OCI-LY3 (cell line): ENCODE measurements around the gene RPL34.
A peak's percentile ranks its signal among the peaks of the same experiment; 100 is the strongest.

Experiments
- H2AFZ ChIP-seq: fragments of 200-600, 300-600 bp; shearing (Covaris generic); 2 replicates; pipeline ENCODE4 v1.6.0; 2014; ENCODE audit warnings: antibody characterized with exemption, low read depth, low read length
- H3K27ac ChIP-seq: fragments of 200-600, 300-600 bp; sonication (generic); 2 replicates; pipeline ENCODE4 v1.5.1; 2014; ENCODE audit warnings: mild to moderate bottlenecking, low read length, moderate library complexity, mixed read lengths
- H3K27me3 ChIP-seq: fragments of 200-600, 300-600 bp; sonication (generic); 2 replicates; pipeline ENCODE4 v1.6.1; 2014; ENCODE audit warnings: low read depth, low read length, mixed read lengths
- H3K36me3 ChIP-seq: fragments of 200-600, 300-600 bp; sonication (generic); replicated peaks from 2 replicates; pipeline ENCODE3; 2014; ENCODE audit warnings: low read depth, low read length, mixed read lengths
- H3K4me1 ChIP-seq: fragments of 300-600, 200-600 bp; sonication (generic); 2 replicates; pipeline ENCODE4 v1.6.1; 2014; ENCODE audit warnings: low read length, mixed read lengths
- H3K4me2 ChIP-seq: fragments of 200-600, 300-600 bp; sonication (generic); 2 replicates; pipeline ENCODE4 v1.6.1; 2014; ENCODE audit warnings: low read length, mixed read lengths
- H3K4me3 ChIP-seq: fragments of 300-600, 200-600 bp; sonication (generic); 2 replicates; pipeline ENCODE4 v1.5.1; 2014; ENCODE audit warnings: antibody characterized with exemption, mild to moderate bottlenecking, low read length, moderate library complexity
- H3K79me2 ChIP-seq: fragments of 300-600, 200-600 bp; shearing (Covaris generic); 2 replicates; pipeline ENCODE4 v1.6.1; 2014; ENCODE audit warnings: mild to moderate bottlenecking, low read length, mixed read lengths
- H3K9ac ChIP-seq: fragments of 300-600, 200-600 bp; shearing (Covaris generic); 2 replicates; pipeline ENCODE4 v1.6.0; 2014; ENCODE audit warnings: mild to moderate bottlenecking, low read length, moderate library complexity
- H3K9me3 ChIP-seq: fragments of 200-600, 300-600 bp; shearing (Covaris generic); 2 replicates; pipeline ENCODE4 v1.6.1; 2014; ENCODE audit warnings: low read length, mixed read lengths; ENCODE audit not compliant: insufficient read depth
- H4K20me1 ChIP-seq: fragments of 200-600, 300-600 bp; sonication (generic); 2 replicates; pipeline ENCODE4 v1.6.1; 2016; ENCODE audit warnings: low read length, mixed read lengths; ENCODE audit not compliant: insufficient read depth
- CTCF ChIP-seq: fragments of 200-600, 300-600 bp; sonication (generic); IDR thresholded peaks from 2 replicates; pipeline ENCODE4 v1.5.1; 2014; ENCODE audit warnings: antibody characterized with exemption, low read length, low read depth
- EZH2phosphoT487 ChIP-seq: fragments of 200-600 bp; shearing (Covaris generic); IDR thresholded peaks from 2 replicates; pipeline ENCODE4 v1.6.1; 2018; ENCODE audit warnings: antibody characterized with exemption, mixed run types, low read depth

Gene RPL34

GRCh38 chr4:108649863-108650211 lies 29.5 kb downstream of the RPL34 start:
- H3K4me2 ChIP-seq: peak overlapping the region; percentile 79
- no peaks in the 10 kb centered on the region for H3K9me3 ChIP-seq
- peaks cover 21% of the 10 kb centered on the region for H4K20me1 ChIP-seq
- H3K4me3 ChIP-seq: peak overlapping the region; percentile 95
- H2AFZ ChIP-seq: peak overlapping the region; percentile 97
- TF ChIP-seq EZH2phosphoT487 (no peak), CTCF (no peak)
- peaks cover 45% of the 10 kb centered on the region for H3K79me2 ChIP-seq
- H3K4me1 ChIP-seq: peaks cover 9% of the 10 kb centered on the region
- peak overlapping the region; percentile 91 for H3K9ac ChIP-seq
- H3K27me3 ChIP-seq: no peaks in the 10 kb centered on the region
- no peak overlapping the region for H3K27ac ChIP-seq
- peaks cover 3% of the 10 kb centered on the region for H3K36me3 ChIP-seq

GRCh38 chr4:108650212-108651013 lies 30.0 kb downstream of the RPL34 start, which contains the start of gene OSTC:
TSS of gene OSTC (plus strand) at chr4:108650599. CDS start at chr4:108650656, 57 bp downstream.
- Histone ChIP-seq H2AFZ (peak within 1 kb of the TSS; percentile 97), H3K9ac (peak within 1 kb of the TSS; percentile 91), H3K79me2 (peaks cover 50% of the 10 kb centered on the region), H3K4me2 (peak within 1 kb of the TSS; percentile 79), H4K20me1 (peaks cover 21% of the 10 kb centered on the region), H3K27ac (peak within 1 kb of the TSS; percentile 55), H3K4me3 (peak within 1 kb of the TSS; percentile 95), H3K36me3 (peaks cover 3% of the 10 kb centered on the region), H3K9me3 (no peaks in the 10 kb centered on the region), H3K4me1 (peaks cover 9% of the 10 kb centered on the region), H3K27me3 (no peaks in the 10 kb centered on the region)
- TF ChIP-seq CTCF (no peak), EZH2phosphoT487 (no peak)

GRCh38 chr4:108651014-108651791 lies 30.8 kb downstream of the RPL34 start:
- H3K36me3 ChIP-seq: peaks cover 6% of the 10 kb centered on the region
- peaks cover 9% of the 10 kb centered on the region for H3K4me1 ChIP-seq
- H2AFZ ChIP-seq: peak overlapping the region; percentile 97; the same call in 1 of the 2 replicates
- no peaks in the 10 kb centered on the region for H3K9me3 ChIP-seq
- peaks cover 21% of the 10 kb centered on the region for H4K20me1 ChIP-seq
- peak overlapping the region; percentile 55 for H3K27ac ChIP-seq
- H3K4me2 ChIP-seq: peak overlapping the region; percentile 79
- H3K79me2 ChIP-seq: peaks cover 58% of the 10 kb centered on the region
- H3K9ac ChIP-seq: peak overlapping the region; percentile 91
- TF ChIP-seq CTCF: no peak
- TF ChIP-seq EZH2phosphoT487: no peak
- no peaks in the 10 kb centered on the region for H3K27me3 ChIP-seq
- peak overlapping the region; percentile 95 for H3K4me3 ChIP-seq

- Histone ChIP-seq H3K9me3 (no peaks in the 10 kb centered on the region), H3K79me2 (peaks cover 11% of the 10 kb centered on the region), H3K9ac (no peak overlapping the region), H3K4me3 (no peak overlapping the region), H2AFZ (no peak overlapping the region), H3K4me2 (no peak overlapping the region), H3K27me3 (no peaks in the 10 kb centered on the region), H3K4me1 (no peaks in the 10 kb centered on the region), H3K27ac (no peak overlapping the region), H4K20me1 (0 out of 2 replicates have a peak, but pooled peaks cover 6% of the 10 kb centered on the region), H3K36me3 (peaks cover 47% of the 10 kb centered on the region)
- no peak for TF ChIP-seq CTCF
- no peak for TF ChIP-seq EZH2phosphoT487
Observed at GRCh38 chr4:108662629-108663028, 42.3 kb downstream of the RPL34 start.
